Stimulated activated CD8-positive, alpha-beta memory T cell treated with anti-CD3 and anti-CD28 coated beads, Interleukin-12 subunit alpha, Interleukin-12 subunit beta, amount 100 ng/mL, for 24 hours (primary cell): Measurements from ENCODE around the gene ITGA8.
"Not testable (repeated sequence)": the region's sequence is repeated elsewhere in the genome, so short reads cannot be mapped to it uniquely, and the experiment has no call there.

Source experiments
- DNase-seq: peaks from one replicate; pipeline ENCODE4 v3.0.0-alpha.2; 2020; ENCODE audit errors: extremely low read depth

The ITGA8 gene

DNA sequence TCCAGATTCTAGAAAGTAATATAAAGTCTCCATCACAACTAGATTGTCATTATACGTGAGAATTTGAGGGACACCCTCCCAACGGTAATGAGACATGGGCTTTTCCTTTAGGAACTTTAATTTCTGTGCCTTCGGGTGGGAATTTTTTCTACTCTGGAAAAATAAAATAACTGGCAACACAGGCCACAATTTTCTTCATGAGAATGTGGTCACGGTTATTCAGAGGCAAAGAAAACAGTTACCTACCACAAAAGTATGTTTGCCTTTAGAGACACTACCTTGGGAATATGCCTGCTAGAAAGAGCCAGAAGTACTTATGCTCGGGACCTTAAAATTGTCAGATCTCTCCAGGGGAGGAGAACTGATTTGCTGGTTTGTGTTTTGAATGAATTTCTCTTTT lies 99.4 kb downstream of the ITGA8 start:
- DNase-seq, result no peak

DNA sequence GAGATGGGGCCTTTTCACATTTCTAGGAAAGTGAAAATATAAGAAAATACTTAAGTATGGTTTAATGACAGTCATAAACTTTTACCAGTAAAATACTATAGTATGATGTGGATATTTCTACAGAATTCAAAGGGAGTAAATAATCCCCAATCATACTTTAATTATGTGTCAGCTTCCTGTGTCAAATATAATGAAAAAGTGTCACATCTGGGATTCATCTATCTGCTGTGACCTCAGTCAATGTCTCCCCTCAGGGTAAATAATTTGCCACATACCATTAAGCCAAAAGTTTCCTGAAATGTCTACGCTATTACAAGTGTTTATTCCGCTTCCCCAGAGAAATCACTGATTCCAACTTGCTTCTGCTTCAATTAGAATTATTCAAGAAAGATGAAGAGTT lies 110.5 kb downstream of the ITGA8 start:
- DNase-seq, result no peak

DNA sequence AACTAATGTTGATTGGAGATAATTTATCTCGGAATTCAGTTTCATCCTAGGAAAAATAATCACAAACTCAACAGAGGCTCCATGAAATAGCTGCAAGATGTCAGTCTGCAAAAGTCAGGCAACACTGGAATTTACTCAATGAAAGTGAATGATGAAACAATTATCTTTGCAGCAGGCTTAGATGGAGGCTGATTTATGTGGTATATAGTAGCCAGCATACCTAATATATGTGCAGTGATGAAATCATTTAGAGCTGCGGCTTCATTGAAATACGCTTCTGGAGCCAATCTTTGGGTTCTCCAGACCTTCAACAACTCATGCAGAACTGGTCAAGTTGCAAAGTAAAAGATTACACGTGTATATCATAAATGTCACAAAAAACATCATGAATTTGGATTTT lies 113.3 kb downstream of the ITGA8 start:
- DNase-seq, result no peak

DNA sequence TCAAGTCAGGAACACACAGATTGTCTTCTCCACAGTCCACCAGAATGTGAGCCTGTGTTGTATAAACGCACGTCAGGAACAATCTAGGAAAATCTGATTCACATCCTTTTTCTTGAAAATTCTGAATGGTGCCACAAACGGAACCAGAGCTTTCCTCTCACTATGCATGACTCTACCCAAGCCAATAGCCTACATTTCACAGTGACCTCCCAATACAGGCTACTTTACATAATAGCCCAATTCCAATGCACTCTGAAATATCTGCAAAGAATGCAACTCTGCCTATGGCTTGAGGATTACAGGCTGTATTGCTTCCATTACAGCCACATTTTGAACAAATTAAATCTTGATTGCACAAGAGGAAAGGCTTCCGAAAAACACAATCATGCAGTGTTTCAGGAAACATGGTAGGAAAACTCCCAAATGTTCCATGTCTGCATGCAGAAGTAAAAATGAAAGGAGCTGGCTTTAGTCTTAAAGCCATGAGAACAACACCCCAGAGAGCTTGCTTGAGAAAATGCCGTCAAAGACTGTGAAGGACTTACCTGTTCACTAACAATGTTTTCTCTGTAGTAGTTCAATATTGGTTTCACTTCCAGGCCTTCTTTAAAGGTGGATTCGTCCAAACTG lies 113.9 kb downstream of the ITGA8 start:
- DNase-seq, result no peak

DNA sequence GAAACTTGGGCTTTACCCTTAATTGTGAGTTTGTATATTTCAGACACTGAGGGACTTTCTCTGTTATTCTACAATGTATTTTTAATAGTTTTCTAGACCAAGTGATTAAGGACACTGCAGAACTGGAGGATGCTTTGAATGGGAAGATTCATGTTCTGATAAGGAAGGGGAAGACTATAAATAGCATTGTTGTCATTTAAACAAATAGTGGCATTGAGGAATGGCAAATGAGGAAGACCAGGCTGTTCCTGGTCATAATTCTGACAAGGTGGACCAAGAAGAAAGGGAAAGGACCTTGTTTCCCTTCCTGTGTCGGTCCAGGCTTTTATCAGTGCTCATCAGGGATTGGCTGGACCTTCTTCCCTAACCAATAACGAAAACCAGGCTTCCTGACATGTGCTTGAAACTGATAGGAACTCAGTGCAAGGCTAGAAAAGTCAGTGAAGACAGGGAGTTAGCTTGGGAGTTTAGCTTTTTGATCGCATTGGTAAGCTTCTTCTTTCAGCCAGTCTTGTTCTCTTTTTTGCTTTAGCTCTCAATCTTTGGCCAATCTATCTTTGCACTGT lies 116.2 kb downstream of the ITGA8 start:
- DNase-seq, result no peak

DNA sequence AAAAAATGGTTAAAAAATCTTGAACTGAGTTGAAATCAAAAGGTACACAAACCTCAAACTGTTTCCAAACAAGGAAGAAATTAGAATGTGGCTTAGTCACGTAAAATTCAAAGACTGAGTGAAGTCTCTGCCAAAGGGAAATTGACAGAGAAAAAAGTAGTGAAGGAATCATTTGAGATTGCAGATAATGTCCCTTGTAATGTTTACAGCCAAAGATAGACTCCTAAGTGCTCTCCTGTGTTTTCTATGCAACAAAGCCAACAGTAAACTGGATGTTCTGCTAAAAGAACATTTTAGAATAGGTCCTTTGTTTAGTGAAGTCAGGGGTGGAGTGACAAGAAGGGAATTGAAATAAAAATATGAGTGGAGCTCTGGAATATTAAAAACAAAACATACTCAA lies 117.9 kb downstream of the ITGA8 start:
- DNase-seq, result no peak

DNA sequence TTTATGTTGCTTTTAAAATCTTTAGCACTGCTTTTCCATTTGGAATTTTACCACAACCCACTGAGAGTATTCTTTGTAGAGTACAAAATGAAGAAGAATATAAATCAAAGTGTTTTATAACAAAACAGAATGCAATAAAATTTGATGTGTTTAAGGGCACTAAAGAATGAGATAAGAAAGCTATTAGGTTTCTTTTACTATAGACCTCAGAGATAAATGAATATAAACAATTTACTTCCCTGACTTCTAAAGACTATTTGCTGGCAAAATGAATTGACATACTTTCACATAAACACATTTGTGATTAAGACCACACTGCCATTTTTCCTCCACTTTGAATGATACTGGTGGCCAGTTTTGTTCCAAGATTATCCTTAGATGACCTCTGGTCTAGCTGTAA lies 124.5 kb downstream of the ITGA8 start:
- no peak for DNase-seq

DNA sequence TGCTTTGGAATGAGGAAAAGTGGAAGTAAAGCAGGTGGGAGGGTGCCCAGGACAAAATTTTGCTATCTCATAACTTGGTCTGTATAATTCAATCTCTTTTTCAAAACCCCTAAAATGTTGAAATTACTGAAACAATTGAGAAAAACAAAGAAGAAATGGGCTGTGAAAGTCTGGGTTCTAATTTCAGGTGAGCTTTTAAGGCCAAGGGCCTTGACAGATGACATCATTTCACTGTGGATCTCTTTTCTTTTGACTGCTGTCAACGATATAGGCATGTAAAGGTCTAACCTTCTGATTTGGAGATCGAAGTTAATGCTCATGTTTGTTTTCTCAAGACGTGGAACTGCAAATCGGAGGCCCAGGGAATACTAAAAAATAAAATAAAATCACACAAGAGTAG lies 127.8 kb downstream of the ITGA8 start:
- DNase-seq, result no peak

DNA sequence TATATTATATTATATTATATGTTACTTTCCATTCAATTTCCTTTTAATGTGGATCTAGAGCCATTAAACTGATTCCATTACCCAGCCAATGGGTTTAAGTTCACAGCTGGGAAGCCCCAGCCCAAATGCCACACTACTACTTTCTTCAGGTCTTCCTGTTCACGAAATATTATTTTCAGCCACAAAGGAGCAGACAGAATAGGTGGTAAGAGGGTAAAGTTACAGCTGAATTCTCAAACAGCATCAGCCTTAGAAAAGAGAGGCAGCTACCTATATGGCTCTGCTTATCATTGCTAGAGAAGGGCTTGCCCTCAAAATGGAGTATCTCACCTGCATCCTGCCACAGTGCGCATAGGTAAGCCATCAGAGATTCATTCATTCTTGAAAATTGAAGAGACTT lies 128.3 kb downstream of the ITGA8 start:
- no peak for DNase-seq

DNA sequence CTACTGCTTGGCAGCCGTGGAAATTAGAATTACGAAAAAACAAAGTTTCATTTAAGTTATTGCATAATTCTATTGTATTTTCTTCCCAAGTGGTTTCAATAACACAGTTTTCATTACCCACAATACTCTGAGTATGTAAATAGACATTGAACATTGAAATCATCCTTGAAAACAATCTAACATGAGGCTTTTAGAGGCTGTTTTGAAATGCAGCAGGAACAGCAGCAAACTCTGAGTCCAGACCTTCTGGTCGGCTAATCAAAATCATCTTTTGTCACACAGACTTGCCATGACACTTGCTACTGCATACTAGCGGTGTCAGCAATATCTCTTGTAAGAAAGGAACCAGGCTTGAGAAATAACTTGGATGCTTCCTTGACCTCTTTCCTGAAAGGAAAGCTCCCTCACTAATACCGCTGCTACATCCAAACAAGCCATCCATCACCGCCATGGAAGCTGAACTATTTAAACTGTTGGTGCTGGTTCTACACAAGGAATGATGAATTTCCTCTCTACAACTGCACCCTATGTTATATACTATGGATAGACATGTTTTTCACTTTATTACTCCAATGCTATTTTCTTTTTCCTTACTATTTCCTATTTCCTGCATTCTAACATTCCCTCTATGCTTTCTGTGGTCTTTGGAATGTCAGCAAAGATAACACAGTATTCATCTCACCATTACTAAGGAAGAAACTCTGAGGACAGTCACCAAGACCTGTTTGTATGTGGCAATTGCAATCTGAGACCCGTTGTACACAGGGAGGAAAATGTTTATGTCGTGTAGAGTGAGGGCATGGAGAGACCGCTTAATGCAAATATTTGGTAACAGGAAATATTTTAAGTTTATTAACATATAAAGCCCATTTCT lies 130.8 kb downstream of the ITGA8 start:
- DNase-seq, result no peak

DNA sequence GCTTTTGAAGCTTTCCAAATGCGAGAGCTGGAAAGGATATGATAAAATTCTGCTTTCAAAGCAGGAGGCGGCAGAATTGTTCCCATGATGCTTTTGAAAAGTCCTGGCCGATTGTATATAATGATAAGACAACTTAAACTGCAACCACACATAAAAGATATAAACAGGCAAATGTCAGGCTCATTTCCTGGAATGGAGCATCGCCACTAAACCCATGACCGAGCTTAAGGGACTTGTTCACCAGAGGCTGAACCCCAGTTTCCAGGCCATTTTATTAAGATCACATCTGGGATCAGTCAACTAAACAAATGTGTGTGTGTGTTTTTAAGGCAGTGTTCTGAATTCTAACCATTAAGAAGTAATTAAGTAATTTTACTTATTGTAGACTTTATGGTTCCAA lies 131.6 kb downstream of the ITGA8 start:
- no peak for DNase-seq

DNA sequence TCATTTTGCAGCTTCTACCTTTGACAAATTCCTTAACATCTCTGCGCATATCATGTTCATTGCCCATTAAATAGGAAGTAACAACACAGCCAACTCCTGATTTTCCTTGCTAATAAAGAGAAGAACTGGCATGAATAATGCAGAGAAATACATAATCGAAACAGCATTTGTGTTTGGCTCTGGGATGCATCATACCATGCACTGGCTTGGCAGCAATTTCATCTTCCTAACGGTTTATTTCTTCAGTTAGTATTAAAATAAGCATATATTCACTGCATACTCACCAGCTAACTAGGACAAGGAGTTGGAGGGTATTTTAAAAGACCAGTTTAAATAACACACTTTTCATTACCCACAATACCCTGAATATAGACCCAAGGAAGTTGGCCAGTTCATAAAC lies 132.5 kb downstream of the ITGA8 start:
- no peak for DNase-seq

DNA sequence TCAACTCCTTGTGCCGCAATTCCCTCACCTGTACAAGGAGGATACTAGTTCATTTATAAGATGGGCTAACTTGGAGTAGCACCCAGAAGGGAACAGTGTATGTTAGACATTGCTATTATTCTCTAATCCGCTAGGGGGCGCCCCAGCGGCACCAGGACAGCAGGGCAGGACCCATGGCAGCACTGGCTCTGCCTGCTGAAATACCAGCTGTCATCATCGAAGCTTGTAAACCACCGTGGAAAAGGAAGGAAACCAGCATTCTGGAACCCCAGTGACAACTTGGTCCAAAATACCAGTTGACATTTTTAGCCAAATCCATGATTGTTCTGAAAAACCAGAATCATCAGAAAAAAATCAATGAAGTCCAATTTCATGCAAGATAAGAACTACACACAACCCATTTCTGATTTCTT lies 134.4 kb downstream of the ITGA8 start:
- DNase-seq, result no peak

DNA sequence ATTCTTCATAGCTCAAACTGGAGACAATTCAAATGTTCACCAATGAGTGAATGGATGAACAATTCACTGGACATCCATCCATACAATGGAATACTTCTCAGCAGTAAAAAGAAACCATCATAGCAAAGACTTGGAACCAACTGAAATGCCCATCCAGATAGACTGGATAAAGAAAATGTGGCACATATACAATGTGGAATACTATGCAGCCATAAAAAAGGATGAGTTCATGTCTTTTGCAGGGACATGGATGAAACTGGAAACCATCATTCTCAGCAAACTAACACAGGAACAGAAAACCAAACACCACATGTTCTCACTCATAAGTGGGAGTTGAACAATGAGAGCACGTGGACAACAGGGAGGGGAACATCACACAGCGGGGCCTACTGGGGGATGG lies 136.8 kb downstream of the ITGA8 start:
- not testable (repeated sequence) for DNase-seq

DNA sequence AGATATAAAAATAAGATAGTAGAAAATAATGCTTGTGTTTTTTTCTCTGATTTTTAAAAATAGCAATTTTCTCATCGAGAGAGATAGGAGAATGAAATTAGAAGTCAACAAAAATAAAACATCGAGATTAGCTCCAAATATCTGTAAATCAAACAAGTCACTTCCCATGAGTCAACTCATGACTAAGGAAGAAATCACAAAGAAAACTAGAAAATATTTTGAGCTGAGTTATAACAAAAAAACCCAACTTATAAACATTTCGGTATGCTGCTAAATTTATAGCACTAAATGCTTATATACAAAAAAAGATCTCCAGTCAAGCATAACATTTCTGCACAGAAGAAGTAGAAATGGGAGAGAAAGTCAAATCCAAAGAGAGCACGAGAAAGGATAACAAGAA lies 140.1 kb downstream of the ITGA8 start:
- no peak for DNase-seq

DNA sequence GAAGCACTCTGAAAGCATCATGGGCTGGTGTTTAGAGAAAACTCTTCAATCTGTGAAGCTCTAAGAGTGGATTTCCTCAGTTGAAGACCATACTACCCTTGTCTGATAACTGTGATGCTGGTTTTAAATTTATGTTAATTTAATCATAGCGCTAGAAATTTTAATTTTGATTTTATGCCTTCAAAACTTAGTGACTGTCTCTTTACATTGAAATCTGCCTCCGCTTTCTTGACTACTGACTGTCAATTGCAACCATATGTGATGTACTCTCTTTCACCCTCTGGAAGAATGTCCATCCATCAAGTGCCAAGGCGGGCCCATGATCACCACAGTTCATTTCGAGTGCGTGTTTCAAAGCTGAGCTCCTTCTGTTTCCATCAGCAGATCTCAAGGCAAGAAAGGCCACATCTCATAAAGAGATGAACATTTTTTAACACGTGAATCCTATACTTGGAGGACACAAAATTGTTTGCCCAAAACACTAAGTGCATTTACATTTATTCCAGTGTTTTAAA lies 147.1 kb downstream of the ITGA8 start:
- DNase-seq, result no peak

DNA sequence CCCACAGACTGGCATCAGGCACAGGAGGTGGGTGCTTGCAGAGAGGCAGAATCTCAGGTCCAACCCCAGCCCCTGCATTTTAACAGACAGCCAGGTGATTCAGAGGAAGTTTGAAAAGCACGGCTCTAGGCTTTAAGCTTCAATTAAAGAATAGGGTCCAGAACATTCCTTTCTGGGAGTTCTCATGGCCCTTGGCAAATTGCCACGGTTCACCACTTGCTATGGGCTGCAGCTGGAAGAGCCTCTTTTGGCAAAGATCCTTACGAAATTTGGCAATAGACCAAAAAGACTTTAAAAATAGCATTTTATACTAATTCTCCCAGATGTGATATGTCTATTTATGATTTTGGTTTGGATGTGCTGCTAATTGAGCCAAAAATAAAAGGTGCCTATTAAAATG lies 148.1 kb downstream of the ITGA8 start:
- no peak for DNase-seq

DNA sequence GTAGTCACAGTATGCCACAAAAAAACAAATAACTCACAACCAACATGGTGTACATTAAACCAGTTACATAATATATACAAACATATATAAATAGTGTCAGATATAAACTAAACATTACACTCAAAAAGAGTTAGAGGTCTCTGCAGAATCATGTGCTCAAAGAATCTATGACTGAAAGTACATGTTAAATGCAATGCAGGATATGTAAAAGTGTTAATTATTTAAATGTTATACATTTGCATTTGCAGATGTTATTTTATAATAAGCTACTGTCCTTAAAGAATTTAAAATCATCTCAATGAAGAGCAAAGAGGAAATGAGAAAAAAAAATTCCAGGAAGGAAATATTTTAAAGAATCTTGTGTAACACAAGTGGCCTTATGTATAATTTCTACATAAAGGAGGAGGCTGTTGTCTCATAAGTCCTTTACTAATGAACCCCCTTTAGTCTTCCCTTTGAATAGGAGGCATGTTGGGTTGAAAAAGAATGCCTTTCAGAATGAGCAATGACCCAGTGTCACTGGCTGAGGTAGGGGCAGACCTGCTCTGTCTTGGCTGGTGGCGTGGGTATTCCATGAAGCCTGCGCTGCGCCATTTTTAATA lies 148.9 kb downstream of the ITGA8 start:
- DNase-seq, result no peak

DNA sequence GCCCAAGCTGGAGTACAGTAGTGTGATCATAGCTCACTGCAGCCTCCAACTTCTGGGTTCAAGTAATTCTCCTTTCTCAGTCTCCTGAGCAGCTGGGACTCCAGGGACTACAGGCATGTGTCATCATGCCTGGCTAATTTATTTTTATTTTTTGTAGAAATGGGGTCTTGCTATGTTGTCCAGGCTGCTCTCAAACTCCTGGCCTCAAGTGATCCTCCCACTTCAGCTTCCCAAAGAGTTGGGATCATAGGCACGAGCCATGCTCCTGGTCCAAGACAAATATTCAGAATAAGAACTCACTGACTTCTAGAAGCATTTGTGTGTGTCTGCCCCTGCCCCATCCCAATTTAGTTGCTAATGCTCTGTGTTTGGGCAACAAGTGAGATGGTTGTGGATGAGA lies 151.8 kb downstream of the ITGA8 start:
- no peak for DNase-seq

DNA sequence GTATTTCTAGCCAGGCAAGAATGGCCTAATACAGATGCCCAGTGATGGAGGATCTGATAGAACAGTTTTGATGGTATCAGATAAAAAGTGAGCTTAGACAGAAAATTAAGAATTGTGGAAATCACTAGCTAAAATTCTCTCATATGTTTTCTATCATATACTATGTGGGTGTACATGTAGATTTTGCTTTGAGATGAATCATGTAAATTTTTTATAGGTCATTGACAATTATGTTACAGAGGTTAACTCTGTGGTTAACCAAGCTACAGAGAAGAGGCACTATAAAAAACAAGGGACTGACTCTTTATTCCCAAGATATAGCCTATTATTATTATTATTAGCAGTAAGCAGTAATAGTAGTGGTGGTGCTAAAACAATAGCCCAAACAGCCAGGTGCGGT lies 156.5 kb downstream of the ITGA8 start:
- DNase-seq, result no peak

DNA sequence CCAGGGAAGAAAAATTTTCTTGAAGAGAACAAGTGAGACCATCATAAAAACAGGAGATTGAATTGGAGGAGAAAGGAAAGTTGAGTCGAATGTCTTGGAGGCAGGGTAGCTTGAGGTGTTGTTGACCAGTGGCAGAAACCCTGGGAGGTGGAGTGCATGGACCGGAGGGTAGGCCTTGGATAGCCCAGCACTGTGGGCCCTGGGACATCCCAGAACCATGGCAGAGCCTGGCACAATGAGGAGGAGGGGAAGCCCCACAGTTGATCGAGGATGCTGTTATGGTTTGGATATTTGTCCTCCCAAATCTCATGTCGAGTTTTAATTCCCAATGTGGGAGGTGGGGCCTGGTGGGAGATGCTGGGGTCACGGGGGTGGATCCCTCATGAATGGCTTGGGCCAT lies 157.1 kb downstream of the ITGA8 start:
- no peak for DNase-seq

DNA sequence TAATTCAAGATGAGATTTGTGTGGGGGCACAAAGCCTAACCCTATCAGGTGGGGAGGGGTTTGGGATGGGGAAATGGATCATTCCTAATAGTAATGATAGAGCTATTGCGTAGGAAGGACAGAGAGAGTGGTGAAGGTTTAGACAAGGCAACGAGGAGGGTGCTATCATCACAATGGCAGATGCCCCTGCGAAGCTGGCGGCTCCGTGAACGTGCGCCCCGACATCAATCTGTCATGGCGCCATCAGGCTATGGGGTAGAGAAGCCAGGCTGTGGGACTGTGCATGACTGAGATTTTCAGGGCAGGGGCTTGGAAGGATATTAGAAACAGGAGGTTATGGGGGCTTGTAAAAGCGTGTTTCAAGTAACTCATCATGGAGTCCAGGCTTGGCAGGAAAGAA lies 157.6 kb downstream of the ITGA8 start:
- no peak for DNase-seq

DNA sequence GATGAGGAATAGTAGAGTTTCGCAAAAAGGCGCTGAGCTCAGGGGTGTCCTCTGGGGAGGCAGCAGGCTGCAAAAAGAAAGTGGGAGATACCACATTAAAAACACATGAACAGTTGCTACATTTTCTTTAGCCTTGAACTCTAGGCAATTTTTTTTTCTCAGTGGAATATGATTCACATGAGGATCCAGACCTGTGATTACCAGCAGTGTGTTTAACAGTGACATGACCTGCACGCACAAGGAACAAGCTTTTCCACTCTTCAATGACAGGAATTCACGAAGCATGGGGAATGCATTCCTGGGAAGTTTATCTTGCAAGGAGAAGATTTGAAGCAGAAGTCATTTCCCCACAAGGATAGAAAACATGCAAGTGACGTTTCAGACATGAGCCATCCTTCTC lies 161.6 kb downstream of the ITGA8 start:
- no peak for DNase-seq
